ENCODE data around the gene PAX9.

Gene PAX9

DNA sequence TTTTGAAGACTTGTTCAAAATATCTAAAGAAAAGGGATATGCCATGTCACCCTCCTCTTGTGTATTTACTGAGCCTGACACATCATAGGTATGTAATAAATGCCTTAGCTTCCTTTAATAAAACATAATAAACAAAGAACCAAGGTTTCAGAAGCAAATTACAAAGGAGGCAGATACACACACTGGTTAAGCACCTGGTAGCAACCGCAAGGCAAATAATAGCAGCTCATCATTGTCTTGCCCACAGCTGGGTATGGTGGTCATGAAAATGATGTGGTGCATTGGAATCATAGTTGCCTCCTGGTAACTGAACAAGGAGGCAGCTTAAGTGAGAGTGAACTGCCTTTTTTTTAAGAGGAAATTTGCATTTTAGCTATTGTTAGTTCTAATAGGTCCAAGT, 39.0 kb downstream of the PAX9 start:
- ATAC-seq = no peak
- TF ChIP-seq ZNF70 (CRISPR knock-in tag; IDR thresholded peaks at IDR 0.05) = no peak
- TF ChIP-seq, protein P1, sequence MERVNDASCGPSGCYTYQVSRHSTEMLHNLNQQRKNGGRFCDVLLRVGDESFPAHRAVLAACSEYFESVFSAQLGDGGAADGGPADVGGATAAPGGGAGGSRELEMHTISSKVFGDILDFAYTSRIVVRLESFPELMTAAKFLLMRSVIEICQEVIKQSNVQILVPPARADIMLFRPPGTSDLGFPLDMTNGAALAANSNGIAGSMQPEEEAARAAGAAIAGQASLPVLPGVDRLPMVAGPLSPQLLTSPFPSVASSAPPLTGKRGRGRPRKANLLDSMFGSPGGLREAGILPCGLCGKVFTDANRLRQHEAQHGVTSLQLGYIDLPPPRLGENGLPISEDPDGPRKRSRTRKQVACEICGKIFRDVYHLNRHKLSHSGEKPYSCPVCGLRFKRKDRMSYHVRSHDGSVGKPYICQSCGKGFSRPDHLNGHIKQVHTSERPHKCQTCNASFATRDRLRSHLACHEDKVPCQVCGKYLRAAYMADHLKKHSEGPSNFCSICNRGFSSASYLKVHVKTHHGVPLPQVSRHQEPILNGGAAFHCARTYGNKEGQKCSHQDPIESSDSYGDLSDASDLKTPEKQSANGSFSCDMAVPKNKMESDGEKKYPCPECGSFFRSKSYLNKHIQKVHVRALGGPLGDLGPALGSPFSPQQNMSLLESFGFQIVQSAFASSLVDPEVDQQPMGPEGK (CRISPR knock-in tag; IDR thresholded peaks at IDR 0.05; ENCODE audit: borderline replicate concordance) = no peak
- TF ChIP-seq ZNF565 (CRISPR knock-in tag; conservative IDR thresholded peaks at IDR 0.05; ENCODE audit: low read depth) = no peak
- no peak for TF ChIP-seq TOX (CRISPR knock-in tag; IDR thresholded peaks at IDR 0.05; ENCODE audit: borderline replicate concordance)
- no peak for TF ChIP-seq PPARA (CRISPR knock-in tag; IDR thresholded peaks at IDR 0.05; ENCODE audit: borderline replicate concordance)
- TF ChIP-seq OSR1 (CRISPR knock-in tag; IDR thresholded peaks at IDR 0.05) = no peak
- TF ChIP-seq ISL1 (CRISPR knock-in tag; IDR thresholded peaks at IDR 0.05) = no peak

- no peak for ATAC-seq
- no peak for TF ChIP-seq SNAI2 (CRISPR knock-in tag; IDR thresholded peaks at IDR 0.05)
- no peak for TF ChIP-seq ARNTL (CRISPR knock-in tag; IDR thresholded peaks at IDR 0.05; ENCODE audit: borderline replicate concordance, low read depth)
- TF ChIP-seq GLIS3 (CRISPR knock-in tag; IDR thresholded peaks at IDR 0.05) = no peak
- TF ChIP-seq, protein P1 (CRISPR knock-in tag; IDR thresholded peaks at IDR 0.05; ENCODE audit: borderline replicate concordance) = no peak
- no peak for TF ChIP-seq ZNF70 (CRISPR knock-in tag; IDR thresholded peaks at IDR 0.05)
Observed at GRCh38 chr14:36701132-36701531, 39.5 kb downstream of the PAX9 start.

DNA sequence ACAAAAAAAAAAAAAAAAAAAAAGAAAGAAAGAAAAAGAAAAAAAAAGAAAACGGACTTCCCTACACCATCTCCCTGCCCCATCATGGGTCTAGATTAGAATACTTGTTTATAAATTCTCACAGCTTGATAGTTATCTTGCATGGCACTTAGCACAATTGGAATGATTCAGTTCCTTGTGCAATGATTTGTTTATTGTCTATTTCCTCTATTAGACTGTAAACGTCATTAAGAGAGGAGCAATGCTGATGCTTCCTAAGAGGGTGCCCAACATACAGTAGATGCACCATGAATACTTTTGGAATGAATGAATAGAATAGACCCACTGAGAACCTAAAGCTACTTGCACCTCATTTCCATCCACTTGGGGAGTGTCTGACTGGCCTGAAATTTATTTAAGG, 40.8 kb downstream of the PAX9 start:
- no peak for ATAC-seq
- TF ChIP-seq ZFP30 (CRISPR knock-in tag; IDR thresholded peaks at IDR 0.05) (no peak), BACH2 (CRISPR knock-in tag; IDR thresholded peaks at IDR 0.05; ENCODE audit: borderline replicate concordance) (no peak), CSDC2 (CRISPR knock-in tag; IDR thresholded peaks at IDR 0.05) (no peak), CSRNP3 (CRISPR knock-in tag; IDR thresholded peaks at IDR 0.05) (no peak), TCF4 (CRISPR knock-in tag; IDR thresholded peaks at IDR 0.05; ENCODE audit: borderline replicate concordance) (no peak), SNAI2 (CRISPR knock-in tag; IDR thresholded peaks at IDR 0.05) (no peak), GLIS3 (CRISPR knock-in tag; IDR thresholded peaks at IDR 0.05) (no peak), ZNF565 (CRISPR knock-in tag; conservative IDR thresholded peaks at IDR 0.05; ENCODE audit: low read depth) (no peak), ZNF8 (CRISPR knock-in tag; IDR thresholded peaks at IDR 0.05) (no peak), ESRRG (CRISPR knock-in tag; IDR thresholded peaks at IDR 0.05) (no peak), CREB5 (CRISPR knock-in tag; IDR thresholded peaks at IDR 0.05; ENCODE audit: low read depth) (no peak), ZNF70 (CRISPR knock-in tag; IDR thresholded peaks at IDR 0.05) (no peak), RARB (CRISPR knock-in tag; IDR thresholded peaks at IDR 0.05) (no peak), ZC3H10 (CRISPR knock-in tag; IDR thresholded peaks at IDR 0.05) (no peak), ISL1 (CRISPR knock-in tag; IDR thresholded peaks at IDR 0.05) (no peak), ARNTL (CRISPR knock-in tag; IDR thresholded peaks at IDR 0.05; ENCODE audit: borderline replicate concordance, low read depth) (no peak), TSHZ2 (CRISPR knock-in tag; IDR thresholded peaks at IDR 0.05) (no peak), TOX (CRISPR knock-in tag; IDR thresholded peaks at IDR 0.05; ENCODE audit: borderline replicate concordance) (no peak)
- TF ChIP-seq, protein P2, sequence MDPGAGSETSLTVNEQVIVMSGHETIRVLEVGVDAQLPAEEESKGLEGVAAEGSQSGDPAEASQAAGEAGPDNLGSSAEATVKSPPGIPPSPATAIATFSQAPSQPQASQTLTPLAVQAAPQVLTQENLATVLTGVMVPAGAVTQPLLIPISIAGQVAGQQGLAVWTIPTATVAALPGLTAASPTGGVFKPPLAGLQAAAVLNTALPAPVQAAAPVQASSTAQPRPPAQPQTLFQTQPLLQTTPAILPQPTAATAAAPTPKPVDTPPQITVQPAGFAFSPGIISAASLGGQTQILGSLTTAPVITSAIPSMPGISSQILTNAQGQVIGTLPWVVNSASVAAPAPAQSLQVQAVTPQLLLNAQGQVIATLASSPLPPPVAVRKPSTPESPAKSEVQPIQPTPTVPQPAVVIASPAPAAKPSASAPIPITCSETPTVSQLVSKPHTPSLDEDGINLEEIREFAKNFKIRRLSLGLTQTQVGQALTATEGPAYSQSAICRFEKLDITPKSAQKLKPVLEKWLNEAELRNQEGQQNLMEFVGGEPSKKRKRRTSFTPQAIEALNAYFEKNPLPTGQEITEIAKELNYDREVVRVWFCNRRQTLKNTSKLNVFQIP (CRISPR knock-in tag; IDR thresholded peaks at IDR 0.05; ENCODE audit: borderline replicate concordance, low read depth) = no peak

All from SK-N-SH treated with all-trans-retinoic acid at 6 μM for 48 hours (cell line).